GM19099 (cell line): Measurements from ENCODE around the gene MID1.

Experiments
- POLR2A ChIP-seq: IDR thresholded peaks from 3 replicates; pipeline ENCODE4 v1.6.1; 2011; ENCODE audit warnings: low read depth; ENCODE audit not compliant: insufficient read length; ENCODE audit errors: extremely low read depth

The MID1 gene

GRCh38 chrX:10526451-10526850 is 93.9 kb downstream of the MID1 start:
- TF ChIP-seq POLR2A, result no peak

GRCh38 chrX:10525381-10526120 is 94.8 kb downstream of the MID1 start:
- no peak for TF ChIP-seq POLR2A

- TF ChIP-seq POLR2A, result no peak
Observed at GRCh38 chrX:10524578-10524977, 95.8 kb downstream of the MID1 start.

GRCh38 chrX:10519761-10520160 is 100.6 kb downstream of the MID1 start:
- TF ChIP-seq POLR2A, result no peak

- no peak for TF ChIP-seq POLR2A
Observed at GRCh38 chrX:10519278-10519677, 101.1 kb downstream of the MID1 start.

- TF ChIP-seq POLR2A, result no peak
Observed at GRCh38 chrX:10518073-10518472, 102.3 kb downstream of the MID1 start.

- no peak for TF ChIP-seq POLR2A
Observed at GRCh38 chrX:10516781-10517322, 103.5 kb downstream of the MID1 start.

GRCh38 chrX:10514891-10515290 is 105.5 kb downstream of the MID1 start:
- TF ChIP-seq POLR2A, result no peak

GRCh38 chrX:10513974-10514373 is 106.4 kb downstream of the MID1 start:
- TF ChIP-seq POLR2A, result no peak

- no peak for TF ChIP-seq POLR2A
Observed at GRCh38 chrX:10512741-10513140, 107.6 kb downstream of the MID1 start.

- TF ChIP-seq POLR2A, result no peak
Observed at GRCh38 chrX:10512258-10512657, 108.1 kb downstream of the MID1 start.

- no peak for TF ChIP-seq POLR2A
Observed at GRCh38 chrX:10509397-10509796, 111.0 kb downstream of the MID1 start.

GRCh38 chrX:10508891-10509290 is 111.5 kb downstream of the MID1 start:
- no peak for TF ChIP-seq POLR2A

GRCh38 chrX:10507876-10508275 is 112.5 kb downstream of the MID1 start:
- no peak for TF ChIP-seq POLR2A

GRCh38 chrX:10507181-10507580 is 113.2 kb downstream of the MID1 start:
- TF ChIP-seq POLR2A, result no peak

GRCh38 chrX:10506781-10507180 is 113.6 kb downstream of the MID1 start:
- TF ChIP-seq POLR2A, result no peak

GRCh38 chrX:10505726-10506125 is 114.7 kb downstream of the MID1 start:
- TF ChIP-seq POLR2A, result no peak
